C4-2B (cell line): ENCODE measurements around the gene FEZF1.

Source experiments
- H3K27ac ChIP-seq: fragments of 450-650 bp; 2 replicates; pipeline ENCODE4 v1.5.1; 2017
- CTCF ChIP-seq: fragments of 450-650 bp; conservative IDR thresholded peaks from 2 replicates; pipeline ENCODE4 v1.5.1; 2017; ENCODE audit warnings: mild to moderate bottlenecking
- ZFX ChIP-seq: fragments of 450-650 bp; IDR thresholded peaks from 2 replicates; pipeline ENCODE4 v1.6.1; 2017

FEZF1 gene

DNA sequence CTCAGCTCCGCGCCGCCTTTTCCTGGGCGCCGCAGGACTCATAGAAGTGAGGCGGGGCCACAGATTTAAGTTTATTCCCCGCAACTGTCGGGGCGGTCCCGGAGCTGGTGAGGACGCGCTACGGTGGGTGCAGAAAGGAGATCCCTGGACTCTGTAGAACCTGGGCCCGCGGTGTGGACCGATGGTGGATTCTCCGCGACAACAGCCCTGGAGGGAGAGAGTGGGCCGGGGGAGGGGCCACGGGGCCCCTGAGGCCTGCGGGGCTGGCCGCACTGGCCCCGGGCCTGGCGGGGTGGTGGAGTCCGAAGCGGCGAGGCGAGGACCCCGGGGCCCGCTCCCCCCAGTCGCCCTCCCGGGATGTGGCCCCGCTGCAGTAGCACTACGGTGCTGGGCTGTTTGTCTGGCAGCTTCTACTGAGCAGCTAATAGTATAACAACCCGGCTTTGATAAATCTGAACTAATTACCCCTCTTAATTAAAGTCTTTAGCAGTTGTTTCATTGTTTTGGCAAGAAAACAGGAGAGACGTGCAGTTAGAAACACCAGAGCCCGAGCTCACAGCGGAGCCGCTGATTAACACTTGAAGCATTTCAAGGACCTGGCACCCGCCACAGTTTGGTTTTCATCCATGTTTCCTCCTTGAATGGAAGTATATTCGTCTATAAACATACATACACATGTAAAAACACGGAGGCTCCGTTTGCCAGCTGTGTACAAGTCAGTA, 4.2 kb downstream of the FEZF1 start:
- TF ChIP-seq CTCF (no peak), ZFX (no peak)
- H3K27ac ChIP-seq, result no peak overlapping the region

GRCh38 chr7:122299624-122300210, 4.8 kb downstream of the FEZF1 start:
- no peak for TF ChIP-seq ZFX
- TF ChIP-seq CTCF, result no peak
- H3K27ac ChIP-seq, result no peak overlapping the region

DNA sequence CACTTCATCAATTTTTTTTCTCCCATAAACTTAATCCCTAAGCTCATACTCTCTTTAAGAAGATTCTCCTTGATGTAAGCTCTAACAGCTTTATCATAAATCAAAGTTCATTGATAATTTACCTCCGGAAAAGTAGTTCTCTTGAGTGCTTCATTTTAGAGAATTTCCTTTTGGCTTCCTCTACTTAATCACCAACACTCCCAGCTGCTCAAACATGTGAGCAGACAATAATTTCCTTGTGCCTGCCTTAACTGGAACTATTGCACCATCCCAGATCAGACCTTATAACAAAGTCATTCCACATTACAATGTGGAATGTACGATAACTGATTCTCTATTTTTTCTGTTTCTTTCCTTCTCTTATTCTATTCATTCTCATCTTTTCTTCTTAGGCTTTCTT, 5.9 kb downstream of the FEZF1 start:
- H3K27ac ChIP-seq, result no peak overlapping the region
- TF ChIP-seq CTCF (no peak), ZFX (no peak)

DNA sequence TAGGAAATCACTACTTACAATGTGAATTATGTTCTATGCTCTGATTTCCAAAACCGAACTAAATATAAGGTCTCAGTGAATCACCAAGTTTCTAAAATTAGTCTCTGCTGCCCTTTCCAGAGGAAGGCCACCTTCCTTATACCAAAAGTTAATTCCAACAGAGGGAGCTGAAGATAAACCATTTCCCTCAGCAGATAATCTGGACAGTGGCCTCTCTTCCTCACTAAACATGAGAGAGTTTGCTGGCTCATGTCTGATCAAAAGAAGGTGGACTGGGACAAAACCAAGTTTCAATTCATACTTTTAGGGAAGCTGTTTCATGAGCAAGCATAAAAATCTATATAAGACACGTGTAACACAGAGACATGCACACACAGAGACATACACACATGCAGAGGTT, 6.4 kb downstream of the FEZF1 start:
- no peak overlapping the region for H3K27ac ChIP-seq
- TF ChIP-seq ZFX (no peak), CTCF (no peak)

GRCh38 chr7:122291189-122291588, 13.4 kb downstream of the FEZF1 start:
- TF ChIP-seq CTCF (no peak), ZFX (no peak)
- H3K27ac ChIP-seq, result no peak overlapping the region

DNA sequence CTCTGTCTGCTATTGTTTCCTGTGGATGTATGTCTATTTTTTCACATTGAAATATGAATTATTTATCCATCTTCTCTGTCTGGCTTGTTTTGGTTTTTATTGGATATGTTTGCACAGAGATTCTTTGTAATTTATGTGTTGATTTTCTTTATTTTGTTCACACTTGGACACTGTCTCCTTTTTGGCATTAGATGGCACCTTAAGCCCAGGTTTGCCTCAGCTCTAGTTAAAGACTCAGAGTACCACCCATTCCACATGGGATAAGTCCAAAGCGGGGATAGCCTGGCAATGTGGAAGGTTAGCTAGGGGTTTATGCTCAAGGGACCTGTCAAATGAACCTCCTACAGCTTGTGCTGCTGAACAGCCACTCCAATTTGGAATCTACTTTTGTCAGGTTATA, 14.1 kb downstream of the FEZF1 start:
- TF ChIP-seq CTCF (no peak; the same call in 1 of the 2 replicates), ZFX (no peak)

GRCh38 chr7:122289426-122289825, 15.1 kb downstream of the FEZF1 start:
- H3K27ac ChIP-seq, result no peak overlapping the region
- no peak for TF ChIP-seq CTCF
- TF ChIP-seq ZFX, result no peak

More for the DNA sequence above, 14.1 kb downstream of the FEZF1 start:
- no peak overlapping the region for H3K27ac ChIP-seq
